GM15510 (cell line): ENCODE data around the gene IL1RAPL1.

Experiments used
- POLR2A ChIP-seq: IDR thresholded peaks from 3 replicates; pipeline ENCODE4 v1.6.1; 2011; ENCODE audit warnings: borderline replicate concordance; ENCODE audit not compliant: insufficient read length; ENCODE audit errors: extremely low read depth

IL1RAPL1 gene

DNA sequence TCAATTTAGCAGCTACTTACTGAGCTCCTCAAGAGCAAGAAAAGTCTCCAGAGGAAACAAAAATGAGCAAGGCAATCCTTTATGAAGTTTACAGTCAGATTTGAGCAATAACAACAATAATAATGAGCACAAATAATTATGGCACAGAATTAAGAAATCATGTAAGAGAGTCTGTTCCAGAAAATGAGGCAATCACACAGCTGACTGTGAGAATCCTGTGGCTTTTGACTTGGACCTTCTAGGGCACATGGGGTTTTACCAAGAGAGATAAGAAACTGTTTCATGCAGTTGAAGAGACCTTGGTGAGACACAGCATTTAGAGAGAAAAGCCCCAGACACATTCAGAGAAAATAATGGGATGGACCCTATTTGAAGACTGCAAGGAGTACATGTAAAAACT is 1265.5 kb downstream of the IL1RAPL1 start:
- TF ChIP-seq POLR2A, result no peak

DNA sequence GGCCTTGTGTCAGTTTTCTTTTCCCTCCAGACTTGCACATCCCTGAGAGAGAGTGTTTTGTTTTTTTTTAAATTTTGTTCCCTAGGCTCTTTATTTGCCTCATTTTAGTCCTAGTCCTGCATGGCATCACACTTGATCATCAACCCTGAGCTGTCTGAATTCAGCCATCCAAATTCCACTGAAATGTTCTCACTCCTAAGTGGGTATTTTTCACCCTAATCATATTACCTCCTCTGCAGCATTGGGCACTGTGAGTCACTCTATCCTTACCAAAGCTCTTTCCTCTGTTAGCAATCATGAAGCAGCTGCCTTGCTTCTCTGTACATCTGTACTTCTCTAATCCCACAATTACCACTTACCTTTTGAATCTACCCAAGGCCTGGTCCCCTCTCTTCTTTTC is 1271.5 kb downstream of the IL1RAPL1 start:
- TF ChIP-seq POLR2A, result no peak

DNA sequence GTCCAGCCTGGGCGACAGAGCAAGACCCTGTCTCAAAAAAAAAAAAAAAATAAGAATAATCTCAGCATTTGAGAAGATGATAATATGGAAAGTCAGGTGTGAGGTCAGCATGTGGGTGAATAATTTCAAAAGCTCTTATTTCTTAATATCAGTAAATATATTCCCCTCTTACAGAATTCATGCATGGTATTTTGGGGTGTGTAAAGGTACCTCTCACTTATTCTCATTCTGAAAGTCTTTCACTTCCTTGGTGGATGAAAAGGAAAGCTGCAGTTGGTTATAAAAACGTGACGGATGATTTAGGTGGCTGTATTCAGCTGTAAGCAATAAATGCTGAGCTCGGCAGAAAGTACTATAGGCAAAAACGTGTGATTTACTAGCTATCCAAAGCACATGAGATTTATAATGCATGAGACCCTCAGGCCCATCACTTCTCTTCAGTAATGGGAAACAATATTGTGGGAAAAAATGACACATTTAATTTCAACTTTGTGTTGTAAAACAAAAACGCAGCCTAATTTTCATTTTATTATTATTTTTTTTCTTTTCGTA is 1275.0 kb downstream of the IL1RAPL1 start:
- TF ChIP-seq POLR2A, result no peak

DNA sequence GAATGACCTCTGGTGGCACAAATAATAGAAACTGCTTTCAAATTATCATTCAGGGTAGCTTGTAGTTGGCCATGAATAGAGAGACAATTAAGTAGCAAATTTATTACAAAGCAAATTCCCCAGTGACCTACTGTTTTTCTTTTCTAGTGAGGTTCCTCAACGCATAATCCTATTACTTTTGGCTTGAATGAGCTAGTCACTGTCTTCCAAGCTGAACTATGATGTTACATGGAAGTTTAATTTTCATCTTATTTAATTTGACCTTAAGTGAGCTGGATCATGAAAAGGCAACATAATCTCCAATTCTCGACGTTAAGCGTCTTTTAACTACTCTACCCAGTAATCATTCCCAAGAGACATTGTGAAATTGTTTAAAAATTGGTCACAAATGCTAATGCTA is 1280.7 kb downstream of the IL1RAPL1 start:
- no peak for TF ChIP-seq POLR2A

DNA sequence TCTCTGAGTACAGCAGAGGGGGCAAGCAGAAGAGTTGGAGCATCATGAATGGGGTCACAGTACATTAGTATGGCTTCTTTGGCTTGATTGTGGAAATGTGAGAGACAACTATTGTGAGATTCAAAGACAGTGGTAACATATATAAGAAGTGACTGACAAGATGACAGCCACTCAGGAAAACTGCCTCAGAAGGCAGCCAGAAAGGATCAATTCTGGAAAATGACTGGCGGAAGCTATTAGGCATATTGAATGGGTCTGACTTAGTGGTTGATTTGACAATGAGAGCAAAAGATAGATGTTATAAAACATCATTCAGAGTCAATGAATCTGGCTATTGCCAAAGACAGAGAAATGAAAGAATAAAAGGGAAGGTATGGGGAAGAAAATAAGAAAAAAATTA is 1282.6 kb downstream of the IL1RAPL1 start:
- TF ChIP-seq POLR2A, result no peak

DNA sequence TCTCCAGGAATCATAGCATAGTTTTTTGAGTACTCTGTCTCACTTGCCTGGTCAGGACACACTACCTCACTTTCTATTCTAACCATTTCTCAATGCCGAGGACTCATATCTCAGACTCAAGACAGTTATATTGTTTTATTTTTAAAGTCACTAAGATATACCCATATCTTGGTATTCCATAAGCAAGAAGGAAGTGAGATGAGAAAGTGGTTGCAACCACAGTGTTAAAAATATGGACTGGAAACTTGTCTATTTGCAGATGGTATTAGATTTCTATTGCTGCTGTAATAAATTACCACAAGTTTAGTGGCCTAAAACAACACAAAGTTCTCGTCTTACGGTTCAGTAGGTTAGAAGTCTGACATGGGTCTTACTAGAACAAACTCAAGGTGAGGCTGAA is 1283.4 kb downstream of the IL1RAPL1 start:
- TF ChIP-seq POLR2A, result no peak

DNA sequence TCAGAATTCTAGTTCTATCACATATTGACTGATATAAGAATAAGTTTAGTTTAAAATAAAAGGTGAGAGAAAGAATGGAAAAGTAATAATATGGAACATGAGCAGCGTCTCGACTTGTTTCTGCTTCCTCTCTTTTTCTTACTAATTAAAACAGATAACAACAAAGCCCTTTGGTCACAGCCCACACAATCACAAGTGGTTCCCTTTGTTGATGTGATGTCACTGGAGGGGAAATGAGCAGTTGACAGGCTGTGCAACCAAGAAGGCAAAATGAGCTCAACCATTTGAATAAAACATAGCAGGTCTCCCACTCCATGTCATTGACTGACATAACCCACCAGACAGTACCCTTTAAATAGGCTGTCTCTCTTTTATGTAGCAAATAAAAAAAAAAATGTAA is 1285.6 kb downstream of the IL1RAPL1 start:
- TF ChIP-seq POLR2A, result no peak

DNA sequence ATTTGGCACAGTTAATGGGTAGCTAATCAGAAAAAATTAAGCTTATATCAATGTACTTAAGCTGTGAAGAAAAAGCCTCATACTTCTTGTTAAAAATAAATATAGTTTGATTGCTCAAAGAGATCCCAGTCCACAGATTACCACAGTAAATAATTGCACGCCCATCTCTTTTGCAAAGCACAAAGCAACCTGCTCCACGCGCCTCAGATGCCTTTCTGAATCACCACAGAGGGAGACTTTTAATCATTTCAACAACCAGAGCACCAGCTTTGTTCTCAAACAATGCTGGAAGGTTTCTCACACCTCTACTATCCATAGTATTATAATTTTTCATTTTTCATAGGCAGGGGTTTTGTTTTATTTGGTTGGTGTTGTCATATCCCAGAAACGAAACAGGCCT is 1289.5 kb downstream of the IL1RAPL1 start:
- TF ChIP-seq POLR2A, result no peak

DNA sequence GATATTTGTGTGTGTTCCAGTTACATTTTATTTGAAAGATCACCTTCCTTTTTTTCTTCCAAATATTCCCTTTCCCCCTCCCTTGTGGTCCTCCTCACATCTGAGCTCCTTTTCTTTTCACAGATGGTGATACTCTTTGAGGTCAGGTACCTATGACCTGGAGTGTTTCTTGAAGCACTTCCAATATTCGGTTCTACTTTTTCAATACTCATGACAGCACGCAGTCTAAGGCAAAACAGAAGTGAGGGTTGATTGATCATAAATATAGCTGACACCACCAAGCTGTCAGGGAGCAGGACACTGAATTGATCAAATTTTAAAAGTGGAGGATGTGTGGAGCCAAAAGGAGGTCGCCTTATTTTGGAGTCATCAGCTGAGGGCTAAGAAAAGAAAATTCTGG is 1293.7 kb downstream of the IL1RAPL1 start:
- TF ChIP-seq POLR2A, result no peak

DNA sequence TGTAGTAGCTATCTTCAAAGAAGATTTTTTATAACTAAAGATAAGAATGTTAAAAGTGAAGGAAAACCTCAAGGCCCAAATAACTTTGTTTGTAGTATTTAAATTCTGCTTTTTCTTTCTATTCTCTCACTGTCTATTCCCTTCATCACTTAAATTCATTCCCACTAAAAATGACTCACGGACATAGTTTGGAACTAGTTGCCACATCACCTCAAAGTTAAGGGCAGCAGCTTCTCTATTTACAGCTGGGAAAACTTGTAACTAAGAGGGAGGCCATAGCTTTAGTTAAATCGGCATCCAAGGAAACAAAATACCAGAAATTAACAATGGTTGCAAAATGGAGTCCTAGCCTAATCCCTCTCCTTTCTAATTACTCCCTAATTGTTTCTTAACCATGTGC is 1302.8 kb downstream of the IL1RAPL1 start:
- TF ChIP-seq POLR2A, result no peak

DNA sequence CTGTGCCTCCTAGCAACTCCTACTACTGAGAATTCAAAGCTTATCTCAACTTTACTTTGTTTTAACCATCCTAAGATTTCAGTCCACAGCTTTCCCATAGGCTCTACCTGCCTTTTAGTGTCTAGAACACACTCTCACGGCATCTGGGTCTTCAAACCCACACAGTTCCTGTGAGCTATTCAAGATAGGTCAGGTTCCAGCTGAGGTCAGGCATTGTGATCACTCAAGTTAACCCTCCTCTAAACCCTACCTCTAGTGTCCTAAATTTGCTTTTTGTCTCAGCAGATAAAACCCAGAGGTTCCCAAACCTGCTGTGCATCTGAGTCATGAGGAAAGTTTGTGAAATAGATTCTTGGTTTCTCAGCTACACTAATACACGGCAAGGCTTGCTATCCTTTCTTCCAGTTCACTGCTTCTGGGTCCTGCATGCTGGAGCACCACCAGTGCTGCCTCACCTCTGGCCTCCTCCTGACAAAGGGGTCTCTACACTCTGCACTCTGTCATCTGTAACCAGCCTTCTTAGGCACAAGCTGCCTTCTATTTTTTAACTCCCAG is 1303.5 kb downstream of the IL1RAPL1 start:
- TF ChIP-seq POLR2A, result no peak

DNA sequence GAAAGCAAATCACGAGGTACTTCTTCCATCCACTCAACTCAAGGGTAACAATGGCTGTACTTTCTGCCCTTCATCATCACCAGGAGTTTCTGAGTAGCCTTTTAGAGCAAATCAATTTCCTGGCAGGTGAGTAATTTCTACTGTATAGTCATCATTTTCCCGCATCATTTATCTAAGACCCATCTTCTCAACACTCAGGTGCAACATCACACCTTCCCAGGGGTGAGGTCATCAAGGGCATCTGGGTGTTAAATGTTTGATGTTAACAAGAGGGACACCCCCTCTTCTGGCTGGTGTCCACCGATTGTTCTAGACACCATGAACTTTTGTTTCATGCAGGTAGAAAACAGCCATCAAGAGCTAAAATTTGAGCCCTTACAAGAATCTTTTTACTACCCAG is 1314.8 kb downstream of the IL1RAPL1 start:
- TF ChIP-seq POLR2A, result no peak

DNA sequence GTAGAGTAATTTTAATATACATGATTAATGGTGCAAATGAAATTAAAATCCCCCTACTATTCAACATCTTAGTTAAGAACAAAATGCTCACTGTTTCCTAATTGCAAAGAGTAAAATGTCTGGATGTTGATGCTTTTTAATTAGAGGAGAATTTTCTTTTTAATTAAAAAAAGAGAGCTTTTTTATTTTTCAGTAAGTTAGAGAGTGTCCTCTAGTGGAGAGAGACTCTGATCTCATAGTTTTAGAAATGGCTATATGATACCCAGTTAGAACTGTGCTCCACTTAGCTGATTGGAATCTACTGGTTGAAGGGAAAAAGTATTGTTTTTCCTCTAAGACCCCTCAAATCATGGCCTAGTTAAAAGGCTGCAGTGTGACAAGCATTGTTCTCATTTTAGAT is 1316.1 kb downstream of the IL1RAPL1 start:
- no peak for TF ChIP-seq POLR2A

DNA sequence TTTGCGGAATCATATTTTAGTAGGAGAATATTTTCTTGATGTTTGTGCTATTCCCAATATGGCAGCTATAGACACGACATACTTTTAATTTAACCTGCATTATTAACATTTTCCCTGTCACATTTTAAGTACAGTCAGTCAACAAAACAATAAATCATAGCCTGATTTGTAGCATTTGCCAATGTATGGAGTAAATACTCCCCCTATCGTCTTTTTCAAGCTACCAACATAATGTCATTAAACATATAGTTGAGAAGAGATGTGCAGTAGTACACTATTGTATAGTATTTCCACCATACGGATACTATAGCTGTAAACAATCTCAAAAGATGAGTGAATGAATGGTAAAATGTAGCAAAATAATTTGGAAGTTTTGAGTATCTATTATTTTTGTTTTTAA is 1324.4 kb downstream of the IL1RAPL1 start:
- no peak for TF ChIP-seq POLR2A

DNA sequence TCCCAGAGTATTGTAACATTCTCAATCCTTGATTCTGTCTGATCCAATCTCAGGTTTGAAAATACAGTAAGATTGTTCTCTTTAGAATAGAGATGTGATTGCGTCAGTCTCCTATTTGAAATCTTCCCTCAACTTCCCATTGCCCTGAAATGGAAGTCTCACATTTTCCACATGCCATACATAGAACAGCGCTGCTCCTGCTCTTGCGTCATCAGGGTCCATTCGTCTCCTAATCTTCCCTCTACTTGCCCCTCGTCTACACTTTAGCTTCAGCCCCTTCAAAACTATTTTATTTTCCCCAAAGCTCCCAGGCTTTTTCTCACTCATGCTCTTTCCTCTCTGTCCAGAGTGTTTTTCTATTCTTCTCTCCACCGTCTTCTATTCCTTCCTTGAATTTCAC is 1326.4 kb downstream of the IL1RAPL1 start:
- TF ChIP-seq POLR2A, result no peak

DNA sequence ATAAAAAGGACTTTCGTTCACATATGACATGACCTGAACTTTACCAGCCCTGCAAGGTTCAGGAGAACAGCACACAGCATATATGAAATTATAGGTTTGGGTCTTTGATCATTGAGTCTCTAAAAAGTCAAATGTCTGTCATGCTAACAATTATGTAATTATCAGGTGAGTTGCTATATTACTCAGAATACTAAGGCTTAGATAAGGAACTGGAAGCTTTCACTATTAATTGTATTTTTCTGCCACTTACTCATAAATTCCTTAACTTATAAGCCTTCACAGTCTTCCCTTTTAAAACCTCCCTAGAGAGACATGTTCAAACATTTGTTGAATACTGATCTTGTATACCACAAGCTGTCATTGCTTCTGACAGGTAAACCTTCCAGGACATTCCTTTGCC is 1335.4 kb downstream of the IL1RAPL1 start:
- no peak for TF ChIP-seq POLR2A

DNA sequence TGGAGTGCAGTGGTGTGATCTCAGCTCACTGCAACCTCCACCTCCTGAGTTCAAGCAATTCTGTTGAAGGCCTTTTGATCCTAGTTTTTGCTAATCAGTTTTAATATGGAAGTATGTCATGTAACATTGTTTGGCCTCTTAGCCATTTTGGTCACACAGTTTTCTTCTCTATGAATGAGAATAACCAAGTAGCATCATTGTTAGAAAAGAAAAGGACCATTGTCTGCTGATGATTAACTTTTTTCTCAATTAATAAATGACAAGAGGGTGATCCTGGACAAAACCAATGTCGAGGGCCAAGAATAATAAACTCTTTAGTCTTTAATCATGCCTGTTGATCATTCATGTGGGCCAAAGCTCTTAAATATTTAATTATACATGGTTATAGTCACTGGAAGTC is 1338.8 kb downstream of the IL1RAPL1 start:
- TF ChIP-seq POLR2A, result no peak

DNA sequence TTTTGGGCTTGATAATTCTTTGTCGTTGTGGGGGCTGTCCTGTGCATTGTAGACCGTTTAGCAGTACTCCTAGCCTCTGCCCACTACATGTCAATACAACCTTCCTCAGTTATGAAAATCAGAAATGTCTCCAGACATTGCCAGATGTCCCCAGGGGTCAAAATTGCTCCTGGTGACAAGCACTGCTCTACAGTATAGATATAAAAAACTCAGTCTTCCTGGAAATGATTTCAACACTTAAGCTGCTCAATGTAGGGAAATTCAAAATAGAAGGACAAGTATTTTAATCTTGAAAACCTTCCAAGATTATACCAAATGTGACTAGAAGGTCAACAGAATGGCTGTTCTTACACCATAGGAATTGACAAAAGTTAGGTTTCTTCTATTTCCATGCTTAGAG is 1339.4 kb downstream of the IL1RAPL1 start:
- TF ChIP-seq POLR2A, result no peak

DNA sequence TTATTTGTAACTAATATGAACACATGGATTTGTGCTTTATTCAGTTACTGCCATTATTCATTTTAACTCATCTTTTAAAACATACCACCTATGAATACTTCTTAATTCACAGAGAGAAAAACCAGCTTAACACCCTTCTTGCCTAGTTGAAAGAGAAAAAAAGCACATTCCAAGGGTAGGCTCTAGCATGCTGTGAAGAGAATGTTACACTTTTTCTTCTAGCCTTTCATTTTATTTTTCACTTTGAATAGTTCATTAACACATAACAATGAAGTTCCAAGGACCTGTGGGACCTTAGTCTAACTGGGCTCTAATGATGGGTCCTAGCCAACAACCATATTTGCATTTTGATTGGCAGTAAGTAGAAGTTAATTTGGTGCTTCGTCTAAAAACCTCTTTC is 1348.2 kb downstream of the IL1RAPL1 start:
- TF ChIP-seq POLR2A, result no peak
